CD4-positive, alpha-beta T cell treated with Interleukin-2 at 100 ng/mL for 4 hours (primary cell): ENCODE measurements around the gene AMOTL2.

Source experiments
- DNase-seq: peaks from one replicate; pipeline ENCODE4 v3.0.0-alpha.2; 2020; ENCODE audit warnings: low spot score

The AMOTL2 gene

DNA sequence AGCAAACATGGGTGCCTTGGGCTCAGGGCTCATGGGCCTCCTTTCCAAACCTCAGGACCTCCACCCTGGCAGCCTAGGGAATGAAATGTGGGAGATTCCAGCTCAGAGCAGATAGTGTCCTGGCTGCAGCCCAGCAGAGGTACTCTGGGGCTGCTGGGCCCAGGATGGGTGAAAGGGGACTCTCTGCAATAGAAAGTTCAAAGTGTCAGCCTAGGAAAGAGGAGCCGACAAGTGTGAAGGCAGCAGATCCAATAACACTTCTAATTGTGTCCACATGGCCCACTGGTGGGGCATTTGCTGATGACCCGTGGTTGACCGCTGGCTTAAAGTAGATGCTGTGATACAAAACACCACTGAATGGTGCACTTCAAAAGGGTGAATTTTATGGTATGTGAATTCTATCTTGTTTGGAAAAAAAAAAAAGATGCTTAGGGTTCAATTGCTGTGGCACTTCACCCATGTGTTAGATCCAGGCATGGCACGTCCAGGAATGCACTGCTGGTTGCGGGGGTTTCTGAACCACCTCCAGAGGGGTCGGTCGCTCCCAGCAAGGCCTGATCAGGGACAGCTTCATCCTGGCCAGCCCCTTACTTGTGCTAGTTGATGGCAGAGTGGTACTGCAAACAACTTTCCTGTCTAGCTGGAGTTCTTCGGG is 20.9 kb downstream of the AMOTL2 start:
- no peak for DNase-seq

GRCh38 chr3:134352031-134352671 is 22.1 kb downstream of the AMOTL2 start:
- no peak for DNase-seq

GRCh38 chr3:134351427-134351826 is 22.8 kb downstream of the AMOTL2 start:
- DNase-seq: no peak

DNA sequence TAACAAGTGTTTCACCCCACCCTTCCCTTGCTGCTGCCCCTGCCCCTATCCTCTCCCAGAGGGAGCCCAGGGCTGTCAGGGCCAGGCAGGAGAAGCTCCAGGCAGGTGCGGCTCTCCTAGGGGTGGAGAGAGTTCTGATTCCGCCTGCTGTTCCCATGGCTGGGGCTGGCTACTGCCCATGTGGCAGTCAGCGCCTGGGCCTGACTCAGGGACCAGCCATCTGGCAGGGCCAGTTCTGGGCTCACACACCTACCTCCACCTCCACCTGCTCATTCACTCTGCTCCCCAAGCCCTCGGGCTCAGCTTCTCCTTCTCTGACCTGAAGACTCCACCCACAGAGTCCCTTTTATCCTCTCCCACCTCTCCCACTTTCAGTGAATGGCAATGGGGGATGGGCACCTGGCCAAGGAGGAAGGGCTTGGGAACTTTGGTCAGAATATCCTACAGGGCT is 23.4 kb downstream of the AMOTL2 start:
- no peak for DNase-seq

GRCh38 chr3:134350266-134350665 is 24.0 kb downstream of the AMOTL2 start:
- DNase-seq: no peak

DNA sequence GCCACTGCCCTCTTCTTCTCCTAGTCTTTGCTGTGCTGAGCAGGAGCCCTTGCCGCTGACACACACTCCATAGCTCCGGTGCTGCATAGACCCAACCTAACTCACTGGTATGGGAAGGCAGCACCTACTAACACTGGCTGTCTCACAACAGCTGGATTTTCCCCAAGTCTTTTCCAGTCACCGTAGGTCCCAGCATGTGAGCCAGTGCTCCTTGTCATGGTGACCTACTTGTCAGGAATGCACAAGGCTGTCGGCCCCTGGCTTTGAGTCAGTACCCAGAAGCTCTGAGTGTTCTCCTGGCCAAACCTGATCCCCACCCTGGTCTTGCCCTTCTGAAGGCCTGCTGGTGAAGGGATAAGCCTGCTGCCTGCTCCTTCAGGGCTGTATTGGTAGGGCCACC is 25.7 kb downstream of the AMOTL2 start:
- no peak for DNase-seq

DNA sequence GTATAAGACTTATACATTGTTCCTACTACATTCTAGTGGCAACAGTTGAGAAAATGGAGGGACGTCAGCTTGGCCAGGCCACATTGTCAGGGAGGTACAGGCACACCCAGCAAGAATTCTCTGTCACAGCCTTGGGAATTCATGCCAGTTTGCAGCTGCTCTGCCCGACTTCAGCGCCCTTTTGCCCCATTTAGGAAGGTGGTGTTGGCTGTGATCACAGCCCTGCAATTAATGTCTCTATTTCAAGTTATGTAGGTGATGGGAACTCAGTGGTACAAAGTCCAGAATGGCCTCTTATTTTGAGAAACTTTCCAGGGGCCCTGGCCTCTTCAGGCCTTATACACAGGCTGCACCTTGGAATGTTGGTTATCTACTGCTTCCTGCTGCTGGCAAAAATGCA is 26.7 kb downstream of the AMOTL2 start:
- DNase-seq: no peak

- DNase-seq: no peak
These were observed 27.5 kb downstream of the AMOTL2 start for GRCh38 chr3:134346744-134347143.

GRCh38 chr3:134345202-134345601 is 29.0 kb downstream of the AMOTL2 start:
- no peak for DNase-seq

DNA sequence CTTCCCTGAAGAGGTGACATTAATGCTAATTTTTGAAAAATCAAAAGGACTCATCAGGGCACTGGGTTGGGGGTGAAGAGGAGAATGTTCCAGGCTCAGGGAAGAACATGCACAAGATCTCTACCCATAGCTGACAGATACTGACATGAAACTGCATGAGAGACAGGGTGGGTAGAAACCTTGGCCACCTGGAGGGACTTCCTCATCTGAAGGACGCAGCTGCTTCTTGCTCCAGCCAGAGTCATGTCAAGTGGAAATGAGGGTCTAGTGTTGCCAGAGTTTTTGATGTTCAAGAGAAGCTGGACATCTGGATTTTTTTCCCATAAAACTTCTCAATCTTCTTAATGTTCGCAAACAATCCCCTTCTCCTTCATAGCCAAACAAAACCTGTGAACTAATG is 29.7 kb downstream of the AMOTL2 start:
- DNase-seq: no peak

DNA sequence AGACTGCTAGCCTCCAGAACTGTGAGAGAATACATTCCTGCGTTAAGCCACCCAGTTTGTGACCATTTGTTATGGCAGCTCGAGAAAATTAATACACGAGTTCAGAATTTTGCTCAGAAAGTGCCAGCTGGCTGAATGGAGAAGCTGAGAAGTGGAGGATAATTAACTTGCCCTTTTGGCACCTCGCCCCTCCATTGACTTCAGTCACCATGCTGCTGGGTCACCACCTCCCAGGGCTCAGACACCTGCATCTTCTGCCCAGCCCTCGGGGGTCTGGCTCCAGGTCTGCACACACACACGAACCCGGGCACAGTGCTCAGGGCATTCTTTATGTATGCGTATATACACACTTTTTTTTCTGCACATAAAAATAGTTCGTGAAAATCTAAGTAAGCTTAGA is 32.0 kb downstream of the AMOTL2 start:
- DNase-seq: no peak

DNA sequence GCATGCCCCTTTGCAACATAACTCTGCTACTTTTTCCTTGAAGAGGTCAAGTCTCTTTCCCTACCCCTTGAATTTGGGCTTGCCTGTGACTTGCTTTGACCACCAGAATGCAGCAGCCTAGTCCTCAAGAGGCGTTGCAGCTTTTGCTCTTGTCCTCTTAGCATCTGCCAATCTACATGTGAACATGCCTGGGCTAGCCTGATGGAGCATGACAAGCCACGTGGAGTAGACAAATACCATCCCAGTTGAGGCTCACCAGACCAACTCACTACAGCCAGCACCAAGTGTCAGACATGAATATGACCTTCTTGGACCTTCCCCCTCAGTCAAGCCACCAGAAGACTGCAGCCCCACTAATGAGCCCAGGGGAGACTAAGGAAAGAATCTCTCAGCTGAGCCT is 32.9 kb downstream of the AMOTL2 start:
- no peak for DNase-seq

DNA sequence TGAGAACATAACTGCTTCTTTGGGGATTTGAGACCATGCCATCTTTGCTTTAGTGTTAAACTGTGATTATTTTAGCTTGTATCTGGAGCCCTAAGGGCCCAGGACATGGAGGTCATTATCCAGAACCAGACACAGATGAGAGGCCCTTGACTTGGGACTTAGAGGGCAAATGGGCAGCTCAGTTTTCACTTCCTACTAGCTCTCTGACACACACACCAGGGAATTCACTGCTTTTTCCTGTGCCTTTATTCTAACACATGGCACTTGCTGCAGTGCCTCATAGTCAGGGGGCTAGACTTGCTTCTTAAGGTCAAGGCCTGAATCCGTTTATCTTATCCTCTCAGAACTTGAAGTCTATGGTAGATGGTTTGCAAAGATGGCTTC is 33.3 kb downstream of the AMOTL2 start:
- DNase-seq: no peak

GRCh38 chr3:134340362-134340981 is 33.8 kb downstream of the AMOTL2 start:
- DNase-seq: no peak

- no peak for DNase-seq
These were observed 34.3 kb downstream of the AMOTL2 start for GRCh38 chr3:134339913-134340312.

DNA sequence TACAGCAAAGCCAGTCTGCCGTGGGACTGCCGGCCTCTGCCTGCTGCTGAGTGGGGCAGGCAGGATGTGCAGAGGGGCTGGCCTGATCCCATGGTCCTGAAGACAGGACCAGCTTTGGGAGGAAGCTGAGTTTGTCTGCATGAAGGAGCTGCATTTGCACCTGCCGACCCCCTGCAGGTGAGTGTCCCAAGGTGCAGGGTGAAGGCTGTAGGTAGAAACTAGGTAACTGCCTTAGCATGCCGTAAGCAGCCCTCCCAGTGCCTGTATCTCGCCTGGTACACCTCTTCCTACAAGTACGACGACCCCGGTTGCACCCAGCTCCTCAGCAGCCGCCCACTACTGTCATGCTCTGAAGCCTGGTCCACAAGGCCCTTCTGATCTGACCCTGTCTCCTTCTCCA is 34.9 kb downstream of the AMOTL2 start:
- no peak for DNase-seq

- DNase-seq: no peak
These were observed 35.6 kb downstream of the AMOTL2 start for GRCh38 chr3:134338516-134339261.

- no peak for DNase-seq
These were observed 36.1 kb downstream of the AMOTL2 start for GRCh38 chr3:134338201-134338512.

DNA sequence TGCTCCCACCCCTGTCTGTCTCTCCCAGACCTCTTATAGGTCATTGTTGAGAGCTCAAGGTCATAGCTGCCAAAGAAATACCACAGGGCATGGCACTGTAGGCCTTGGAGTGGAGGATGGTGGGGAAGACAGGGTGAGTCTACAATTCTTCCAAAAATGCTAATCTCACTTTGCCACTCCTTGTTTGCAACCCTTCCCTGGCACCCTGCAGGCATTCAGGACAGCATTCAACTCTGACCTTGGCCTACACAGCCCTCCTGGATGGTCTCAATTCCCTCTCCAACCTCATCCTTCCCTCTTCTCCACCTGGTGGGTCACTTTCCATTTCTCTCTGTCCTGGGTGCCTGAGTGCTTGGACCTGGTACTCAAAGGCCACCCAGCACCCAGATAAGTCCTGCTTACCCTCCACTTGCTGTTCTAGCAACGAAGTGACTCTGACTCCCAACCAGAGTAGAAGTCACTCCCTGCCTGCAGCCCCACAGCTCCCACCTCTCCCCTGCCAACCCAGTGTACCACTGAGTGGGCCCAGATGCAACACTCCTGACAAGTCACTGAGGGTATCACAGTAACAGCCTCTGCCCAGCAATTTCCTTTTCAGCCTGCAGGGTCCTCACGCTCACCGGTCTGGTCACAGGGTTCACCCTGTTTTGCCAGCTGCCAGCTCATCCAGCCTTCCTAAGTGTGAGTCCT is 36.6 kb downstream of the AMOTL2 start:
- DNase-seq: no peak

DNA sequence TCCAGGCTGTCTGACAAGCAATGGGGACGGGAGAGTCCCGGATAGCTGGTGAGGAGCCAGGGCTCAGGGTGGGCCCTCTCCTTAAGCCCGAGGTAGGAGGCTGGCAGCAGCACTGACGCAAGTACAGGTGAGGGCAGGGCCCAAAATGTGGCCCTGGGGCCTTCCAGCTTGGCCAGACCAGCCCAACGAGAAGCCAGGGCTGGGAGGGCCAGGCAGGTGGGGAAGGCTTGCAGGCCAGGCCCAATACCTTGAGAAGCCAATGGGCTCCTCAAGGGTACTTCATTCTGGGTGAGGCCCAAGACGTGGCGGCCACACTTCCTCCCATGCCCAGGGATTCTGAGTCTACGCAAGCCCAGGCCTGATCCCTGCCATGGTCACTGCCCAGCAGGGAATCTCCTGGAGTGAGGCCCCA is 37.2 kb downstream of the AMOTL2 start:
- DNase-seq: no peak

DNA sequence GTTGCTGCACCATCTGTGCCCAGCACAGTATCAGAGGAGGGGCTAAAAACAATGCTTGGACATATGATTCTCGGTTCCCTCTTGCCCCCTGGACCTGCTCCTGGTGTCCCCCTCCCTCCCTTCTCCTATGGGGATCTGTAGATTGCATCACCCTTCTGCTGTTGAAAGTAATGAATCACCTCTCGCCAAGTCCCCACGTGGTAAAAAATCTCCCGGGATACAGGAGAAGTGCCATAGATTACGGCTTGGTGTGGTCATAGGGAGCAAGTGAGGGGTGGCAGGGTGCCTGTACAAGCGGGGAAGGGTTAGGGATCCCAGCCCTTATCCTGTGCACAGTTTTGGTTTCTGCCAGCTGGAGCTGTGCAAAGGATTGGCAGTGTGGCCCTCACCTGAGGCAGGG is 37.7 kb downstream of the AMOTL2 start:
- no peak for DNase-seq

- DNase-seq: no peak
These were observed 39.4 kb downstream of the AMOTL2 start for GRCh38 chr3:134334901-134335280.
